SKM-1 treated with dmso at 0.1 percent for 144 hours (cell line): ENCODE results near the gene STN1.
A peak's percentile ranks its signal among the peaks of the same experiment; 100 is the strongest.

Experiments
- DNase-seq: peaks from one replicate; lab custom pipeline; 2025; ENCODE audit not compliant: unreplicated experiment; lab: John Stamatoyannopoulos, UW

STN1 gene

GRCh38 chr10:103869336-103869735 lies 48.6 kb downstream of the STN1 start:
- DNase-seq, result no peak

- no peak for DNase-seq
These were observed 49.8 kb downstream of the STN1 start for GRCh38 chr10:103868200-103868599.

- no peak for DNase-seq
These were observed 56.5 kb downstream of the STN1 start for GRCh38 chr10:103861505-103861904.

- DNase-seq, result peak; percentile 63
These were observed 58.6 kb downstream of the STN1 start for GRCh38 chr10:103859161-103860086.

- no peak for DNase-seq
These were observed 59.6 kb downstream of the STN1 start for GRCh38 chr10:103858360-103858759.

GRCh38 chr10:103856797-103857170 lies 61.2 kb downstream of the STN1 start:
- no peak for DNase-seq

- peak; percentile 14 for DNase-seq
These were observed 61.9 kb downstream of the STN1 start for GRCh38 chr10:103855852-103856796.

GRCh38 chr10:103855424-103855823 lies 62.6 kb downstream of the STN1 start, which contains the start of gene SH3PXD2A:
Gene SH3PXD2A, minus strand, starts transcription at chr10:103855576. Its CDS starts 310 bp downstream, at chr10:103855266.
- no peak for DNase-seq

- DNase-seq, result no peak
These were observed 63.1 kb downstream of the STN1 start for GRCh38 chr10:103854686-103855391.

- DNase-seq, result no peak
These were observed 63.7 kb downstream of the STN1 start for GRCh38 chr10:103854265-103854685.

GRCh38 chr10:103853428-103854264 lies 64.3 kb downstream of the STN1 start:
- no peak for DNase-seq

- DNase-seq, result peak; percentile 36
These were observed 65.1 kb downstream of the STN1 start for GRCh38 chr10:103852856-103853255.

GRCh38 chr10:103852189-103852711 lies 65.7 kb downstream of the STN1 start:
- no peak for DNase-seq

- no peak for DNase-seq
These were observed 66.7 kb downstream of the STN1 start for GRCh38 chr10:103851261-103851660.

- peak; percentile 10 for DNase-seq
These were observed 67.5 kb downstream of the STN1 start for GRCh38 chr10:103850572-103850895.

GRCh38 chr10:103849880-103850571 lies 68.0 kb downstream of the STN1 start:
- DNase-seq, result peak; percentile 50

- DNase-seq, result no peak
These were observed 68.6 kb downstream of the STN1 start for GRCh38 chr10:103849212-103849877.

GRCh38 chr10:103847909-103848468 lies 70.0 kb downstream of the STN1 start:
- no peak for DNase-seq
